Stimulated activated naive B cell treated with anti-CD40 and anti-IgM and Interleukin-4, amounts not matched to agents 10 μg/mL and 1 μg/mL and 100 μg/mL, for 72 hours (primary cell): Measurements from ENCODE around the gene STAT6.
A peak's percentile ranks its signal among the peaks of the same experiment; 100 is the strongest.

Experiments
- ATAC-seq, 2 donors: fragments of 150-1000 bp; cut with Tn5 transposase; replicated peaks; 2 replicates each; pipeline ENCODE4 v1.10.0; 2021; ENCODE audit warnings: moderate library complexity in 1 of 2
- DNase-seq: peaks from one replicate; pipeline ENCODE4 v3.0.0; 2021
- H3K27ac Mint-ChIP-seq: one replicate; pipeline ENCODE4 v1.8.0; 2022; ENCODE audit warnings: mild to moderate bottlenecking, mixed read lengths
- H3K27me3 Mint-ChIP-seq, 2 donors: one replicate each; pipeline ENCODE4 v1.8.0; 2022; ENCODE audit warnings: mixed read lengths in 2 of 2
- H3K36me3 Mint-ChIP-seq, 2 donors: one replicate each; pipeline ENCODE4 v1.8.0; 2022; ENCODE audit warnings: mixed read lengths in 2 of 2, mild to moderate bottlenecking in 1 of 2
- H3K4me1 Mint-ChIP-seq, 2 donors: one replicate each; pipeline ENCODE4 v1.8.0; 2022; ENCODE audit warnings: mixed read lengths in 2 of 2, mild to moderate bottlenecking in 1 of 2
- H3K4me3 Mint-ChIP-seq, 2 donors: one replicate each; pipeline ENCODE4 v1.8.0; 2022; ENCODE audit warnings: mild to moderate bottlenecking in 2 of 2, mixed read lengths in 2 of 2, moderate library complexity in 1 of 2
- H3K9me3 Mint-ChIP-seq, 2 donors: one replicate each; pipeline ENCODE4 v1.8.0; 2022; ENCODE audit warnings: mixed read lengths in 2 of 2, mild to moderate bottlenecking in 1 of 2

Gene STAT6

DNA sequence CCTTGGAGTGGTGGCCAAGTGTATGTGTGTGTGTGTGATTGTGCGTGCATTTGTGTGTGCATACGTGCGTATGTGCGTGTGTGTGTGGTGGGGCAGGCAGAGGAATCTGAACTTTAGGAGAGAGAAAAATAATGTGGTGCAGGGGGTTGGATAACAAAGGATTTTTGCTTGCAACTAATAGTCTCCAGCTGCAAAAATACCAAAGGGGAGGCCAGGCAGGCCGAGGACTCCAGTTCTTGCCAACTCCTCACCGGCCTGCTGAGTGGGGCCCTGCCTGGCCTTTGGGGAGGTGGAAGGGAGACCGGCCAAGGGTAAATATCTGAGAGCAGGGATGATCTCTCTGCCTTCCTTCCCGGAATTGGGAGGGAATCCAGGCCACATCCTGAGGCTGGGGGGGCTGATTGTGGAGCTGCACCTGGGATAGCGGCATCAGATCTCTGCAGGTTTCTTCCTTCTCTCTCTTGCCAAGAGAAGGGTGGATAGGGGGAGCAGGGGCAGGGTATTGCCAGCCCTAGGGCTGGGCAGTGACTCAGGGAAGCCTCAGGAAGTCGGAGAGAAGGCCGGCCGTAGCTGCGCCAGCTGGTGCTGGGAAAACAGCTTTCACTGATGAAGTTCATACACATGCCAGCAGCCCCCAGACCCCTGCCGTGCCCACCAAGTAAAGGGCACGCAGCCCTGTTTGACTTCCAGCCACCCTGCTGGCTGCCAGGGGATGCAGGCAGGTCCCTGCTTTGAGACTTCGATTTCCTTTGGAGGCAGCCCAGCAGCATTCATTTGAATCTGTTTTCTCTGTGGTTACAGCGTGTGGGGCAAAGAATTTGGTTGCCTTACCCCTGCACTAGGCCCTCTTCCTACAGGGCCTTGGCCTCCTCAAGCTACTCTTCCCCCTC, 40.8 kb upstream of the STAT6 start:
- no peak overlapping the region for H3K27ac Mint-ChIP-seq
- DNase-seq, result no peak
- H3K9me3 Mint-ChIP-seq, result peaks cover 0 to under 1% of the 10 kb centered on the region in 2 donors
- no peak for ATAC-seq
- no peaks in the 10 kb centered on the region for H3K36me3 Mint-ChIP-seq
- H3K4me3 Mint-ChIP-seq, result no peak overlapping the region
- H3K27me3 Mint-ChIP-seq, result peaks cover 11 to 14% of the 10 kb centered on the region in 2 donors
- H3K4me1 Mint-ChIP-seq, result peaks cover 0 to 4% of the 10 kb centered on the region in 2 donors

DNA sequence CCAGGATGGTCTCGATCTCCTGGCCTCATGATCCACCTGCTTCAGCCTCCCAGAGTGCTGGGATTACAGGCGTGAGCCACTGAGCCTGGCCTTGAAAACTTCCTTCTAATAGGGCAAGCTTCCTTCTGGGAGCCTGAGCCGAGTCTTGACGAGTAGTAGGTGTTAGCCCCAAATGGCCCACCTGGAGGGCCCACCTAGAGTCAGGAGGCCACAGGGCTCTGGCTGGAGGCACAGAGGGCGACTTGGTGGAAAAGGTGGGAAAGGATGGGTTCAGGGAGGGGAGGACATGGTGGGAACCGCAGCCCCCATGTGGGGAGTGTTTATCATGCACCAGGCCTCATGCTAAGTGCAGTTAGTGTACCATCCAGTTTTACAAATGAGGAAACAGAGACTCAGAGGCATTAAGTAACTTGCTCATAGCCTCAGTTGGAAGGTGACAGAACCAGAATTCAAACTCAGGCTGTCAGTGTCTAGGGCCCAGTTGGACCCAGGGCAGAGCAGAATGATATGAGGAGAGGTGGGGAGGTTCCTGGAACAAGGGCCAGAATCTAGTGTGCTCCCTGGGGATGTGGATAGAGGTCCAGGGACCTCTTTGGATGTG, 39.3 kb upstream of the STAT6 start:
- ATAC-seq (no peak), DNase-seq (no peak)
- no peaks in the 10 kb centered on the region for H3K9me3 Mint-ChIP-seq
- no peaks in the 10 kb centered on the region for H3K36me3 Mint-ChIP-seq
- H3K27me3 Mint-ChIP-seq, result peaks cover 4 to 6% of the 10 kb centered on the region in 2 donors
- peaks cover 0 to 4% of the 10 kb centered on the region in 2 donors for H3K4me1 Mint-ChIP-seq
- H3K4me3 Mint-ChIP-seq, result no peak overlapping the region
- H3K27ac Mint-ChIP-seq, result no peak overlapping the region

DNA sequence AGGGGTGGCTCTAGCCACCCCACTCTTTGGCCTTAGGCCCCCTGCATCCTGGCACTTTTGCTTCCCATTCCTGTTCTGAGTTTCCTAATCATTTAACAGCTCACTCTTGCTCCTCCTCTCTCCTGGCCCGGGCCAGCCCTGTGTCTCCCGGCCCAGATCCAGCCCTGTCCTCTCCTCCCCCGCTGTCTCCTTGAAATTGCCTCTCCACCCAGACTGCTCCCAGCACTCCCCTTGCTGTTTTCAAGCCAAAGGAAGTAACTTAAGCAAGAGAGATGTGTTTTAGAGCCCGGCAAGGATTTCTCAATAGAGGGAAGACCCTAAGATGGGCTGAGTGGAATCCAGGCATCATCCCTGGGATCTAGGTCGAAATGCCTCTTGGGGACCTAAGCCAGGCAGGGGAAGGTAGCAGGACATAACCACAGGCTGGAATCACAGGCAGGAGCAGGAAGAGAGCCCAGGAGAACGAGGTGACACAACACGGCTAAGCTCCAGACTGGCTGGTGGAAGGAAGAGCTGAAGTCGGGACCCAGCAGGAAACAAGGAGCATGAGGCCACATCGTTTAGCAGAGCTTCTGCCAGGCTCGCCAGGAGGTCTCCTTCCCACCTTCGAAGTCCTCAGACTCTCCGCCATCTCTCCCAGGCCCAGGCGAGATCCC, 38.2 kb upstream of the STAT6 start:
- no peak for DNase-seq
- Mint-ChIP-seq H3K27ac (no peak overlapping the region), H3K4me3 (no peak overlapping the region), H3K9me3 (no peaks in the 10 kb centered on the region), H3K27me3 (peaks cover 4 to 6% of the 10 kb centered on the region in 2 donors), H3K36me3 (no peaks in the 10 kb centered on the region), H3K4me1 (peaks cover 0 to under 1% of the 10 kb centered on the region in 2 donors)
- ATAC-seq, result no peak

DNA sequence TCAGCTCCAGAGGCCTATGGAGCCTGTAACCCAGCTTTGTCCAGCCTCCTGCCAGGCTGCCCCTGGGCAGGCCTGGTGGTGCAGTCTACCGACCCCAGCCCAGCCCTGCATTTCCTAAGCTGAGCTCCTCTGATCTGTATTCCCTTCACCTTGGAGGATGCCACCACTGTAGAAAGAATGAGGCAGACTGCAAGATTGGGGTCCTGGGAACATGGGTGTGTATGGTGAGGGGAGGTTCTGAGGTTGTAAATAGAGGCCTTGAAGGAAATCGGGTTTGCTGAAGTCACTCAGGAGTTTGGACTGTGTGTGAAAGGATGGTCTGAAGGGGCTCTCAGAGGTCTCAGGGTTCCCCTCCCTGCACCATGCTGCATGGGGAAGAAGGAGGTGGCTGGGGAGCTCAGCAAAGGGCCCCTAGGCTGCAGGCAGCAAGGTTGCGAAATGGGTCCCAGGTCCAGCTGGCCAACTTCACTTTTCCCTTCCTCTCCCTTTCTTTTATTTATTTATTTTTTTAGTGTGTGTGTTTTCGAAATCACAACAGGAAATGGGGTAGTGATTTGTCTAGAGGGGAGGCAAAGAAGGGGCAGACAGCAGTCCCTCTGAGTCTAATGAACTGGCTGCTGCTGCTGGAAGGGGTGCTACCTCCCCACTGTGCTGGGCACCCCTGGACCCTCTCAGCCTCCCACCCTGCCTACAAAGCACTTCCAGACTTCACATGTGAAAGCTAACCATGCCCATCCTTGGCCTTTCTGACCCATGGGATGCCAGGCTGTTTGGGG, 37.5 kb upstream of the STAT6 start:
- Mint-ChIP-seq H3K27me3 (peaks cover 4 to 6% of the 10 kb centered on the region in 2 donors), H3K4me1 (no peaks in the 10 kb centered on the region), H3K27ac (no peak overlapping the region), H3K4me3 (no peak overlapping the region), H3K36me3 (no peaks in the 10 kb centered on the region), H3K9me3 (no peaks in the 10 kb centered on the region)
- no peak for DNase-seq
- no peak for ATAC-seq

DNA sequence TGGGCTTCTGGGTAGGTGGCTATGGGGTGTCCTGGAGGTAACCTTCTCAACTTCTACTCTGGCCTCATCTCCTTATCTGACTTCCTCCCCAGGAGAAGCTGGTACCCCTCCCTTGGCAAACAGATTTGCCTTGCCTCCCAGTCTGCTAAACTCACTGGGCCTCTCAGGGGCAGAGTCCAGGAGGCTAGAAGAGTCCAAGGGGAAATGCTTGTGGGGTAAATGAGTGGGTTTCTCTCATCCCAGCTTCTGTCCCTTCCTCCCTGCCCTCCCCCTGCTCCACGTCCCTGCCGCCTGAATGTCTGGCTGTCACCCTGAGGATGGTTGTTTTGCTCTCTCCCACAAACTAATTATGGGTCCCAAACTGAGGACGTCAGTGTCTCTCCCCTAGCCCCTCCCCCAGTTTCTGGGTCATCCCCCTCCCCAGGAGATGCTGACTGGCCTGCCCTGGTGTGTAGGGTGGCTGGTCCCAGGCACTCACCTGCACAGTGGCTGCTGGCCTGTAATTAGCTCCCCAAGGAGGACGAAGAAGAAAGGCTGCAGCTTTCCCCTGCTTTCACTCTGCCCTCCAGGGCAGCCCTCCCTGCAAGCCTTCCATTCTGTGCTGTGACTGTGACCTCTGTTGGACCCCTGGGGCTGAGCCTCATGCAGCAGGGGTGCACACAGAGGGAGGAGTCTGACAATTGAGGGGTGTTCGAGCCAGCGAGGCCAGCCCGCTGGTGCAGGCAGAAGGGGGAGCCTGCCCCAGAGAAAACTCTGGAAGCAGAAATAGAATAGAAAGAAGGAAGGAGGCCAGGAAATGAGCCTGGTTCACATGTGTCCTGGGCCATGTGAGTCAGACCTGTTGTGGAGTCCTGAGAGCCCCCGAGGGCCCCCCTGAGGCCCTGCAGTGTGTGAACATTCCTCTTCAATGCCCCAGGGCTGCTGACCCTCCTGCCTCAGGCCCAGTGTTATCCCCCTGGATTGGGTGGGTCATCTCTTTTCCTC, 36.1 kb upstream of the STAT6 start, which contains the start of gene LRP1-AS:
Gene LRP1-AS (minus strand): TSS at position 659 of the 984 bp plus-strand sequence.
- H3K4me3 Mint-ChIP-seq, result no peak within 1 kb of the TSS
- no peak within 1 kb of the TSS for H3K27ac Mint-ChIP-seq
- no peaks in the 10 kb centered on the region for H3K27me3 Mint-ChIP-seq
- no peaks in the 10 kb centered on the region for H3K4me1 Mint-ChIP-seq
- ATAC-seq (no peak), DNase-seq (no peak)
- H3K9me3 Mint-ChIP-seq, result no peaks in the 10 kb centered on the region
- H3K36me3 Mint-ChIP-seq, result no peaks in the 10 kb centered on the region

DNA sequence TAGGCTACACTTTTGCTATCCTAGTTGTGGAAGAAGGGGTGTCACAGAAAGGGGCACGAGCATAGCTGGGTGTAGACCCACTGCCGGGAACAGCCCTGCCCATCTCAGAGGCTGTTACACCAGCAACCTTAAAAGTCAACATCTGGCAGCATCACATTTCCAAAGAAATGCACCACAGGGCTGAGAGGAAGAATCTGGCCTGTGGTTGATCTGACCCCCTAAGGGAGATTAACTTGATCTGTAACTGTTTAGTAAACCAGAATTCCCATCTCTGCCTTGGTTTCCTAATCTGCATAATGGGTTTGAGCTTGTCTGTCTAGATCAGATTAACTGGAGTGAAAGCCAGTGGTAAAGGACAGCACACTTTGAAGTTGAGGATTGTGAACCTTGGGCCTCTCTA, 34.9 kb upstream of the STAT6 start:
- no peak overlapping the region for H3K4me3 Mint-ChIP-seq
- ATAC-seq (no peak), DNase-seq (no peak)
- no peak overlapping the region for H3K27ac Mint-ChIP-seq
- H3K9me3 Mint-ChIP-seq, result no peaks in the 10 kb centered on the region
- H3K36me3 Mint-ChIP-seq, result no peaks in the 10 kb centered on the region
- H3K4me1 Mint-ChIP-seq, result no peaks in the 10 kb centered on the region
- no peaks in the 10 kb centered on the region for H3K27me3 Mint-ChIP-seq

DNA sequence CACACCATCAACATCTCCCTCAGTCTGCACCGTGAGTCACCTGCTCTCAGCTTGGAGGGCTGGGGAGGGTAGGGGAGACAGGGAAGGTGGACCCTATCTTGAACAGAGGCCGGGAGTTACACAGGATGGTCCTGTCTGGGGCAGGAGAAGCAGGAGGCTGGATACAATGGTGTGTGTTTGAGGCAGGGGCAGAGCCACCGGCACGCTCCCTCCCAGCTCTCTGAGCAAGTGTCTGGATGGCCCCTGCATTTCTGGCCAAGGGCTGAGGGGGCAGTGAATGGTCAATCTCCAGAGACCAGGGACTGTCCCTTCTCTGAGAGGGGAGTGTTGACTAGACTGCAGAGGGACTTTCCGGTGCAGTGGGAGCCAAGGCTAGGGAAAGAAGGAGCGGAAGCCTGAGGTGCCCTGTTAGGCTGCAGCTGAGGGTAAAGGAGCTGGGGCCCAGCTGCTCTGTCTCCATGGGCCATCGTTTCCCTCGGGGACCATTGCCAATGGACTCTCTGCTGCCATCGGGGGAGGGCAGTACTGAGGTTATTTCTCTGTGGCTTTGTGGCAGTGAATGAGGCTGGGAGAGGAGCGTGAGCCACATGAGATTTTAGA, 34.4 kb upstream of the STAT6 start:
- no peak for DNase-seq
- H3K27ac Mint-ChIP-seq, result no peak overlapping the region
- H3K4me1 Mint-ChIP-seq, result no peaks in the 10 kb centered on the region

DNA sequence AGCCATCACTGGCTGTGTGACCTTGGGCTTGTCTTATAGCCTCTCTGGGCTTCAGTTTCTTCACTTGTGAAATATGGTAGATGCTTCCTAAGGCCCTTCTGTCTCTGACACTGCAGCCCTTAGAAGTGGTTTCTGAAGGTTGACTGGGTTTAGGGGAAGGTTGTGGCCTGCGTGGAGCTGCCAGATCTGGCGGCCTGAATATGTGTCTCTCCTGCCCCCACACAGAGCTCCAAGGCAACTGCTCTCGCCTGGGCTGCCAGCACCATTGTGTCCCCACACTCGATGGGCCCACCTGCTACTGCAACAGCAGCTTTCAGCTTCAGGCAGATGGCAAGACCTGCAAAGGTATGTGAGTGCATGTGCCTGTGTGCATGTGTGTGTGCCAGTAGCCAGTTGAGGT, 32.3 kb upstream of the STAT6 start:
- no peaks in the 10 kb centered on the region for H3K9me3 Mint-ChIP-seq
- H3K27ac Mint-ChIP-seq, result no peak overlapping the region
- H3K4me3 Mint-ChIP-seq, result no peak overlapping the region
- DNase-seq (no peak), ATAC-seq (no peak)
- H3K4me1 Mint-ChIP-seq, result no peaks in the 10 kb centered on the region
- peaks cover 4 to 9% of the 10 kb centered on the region in 2 donors for H3K27me3 Mint-ChIP-seq
- no peaks in the 10 kb centered on the region for H3K36me3 Mint-ChIP-seq

More for the DNA sequence above, 34.4 kb upstream of the STAT6 start:
- Mint-ChIP-seq H3K9me3 (no peaks in the 10 kb centered on the region), H3K36me3 (no peaks in the 10 kb centered on the region), H3K27me3 (no peaks in the 10 kb centered on the region), H3K4me3 (no peak overlapping the region)
- ATAC-seq, result no peak

DNA sequence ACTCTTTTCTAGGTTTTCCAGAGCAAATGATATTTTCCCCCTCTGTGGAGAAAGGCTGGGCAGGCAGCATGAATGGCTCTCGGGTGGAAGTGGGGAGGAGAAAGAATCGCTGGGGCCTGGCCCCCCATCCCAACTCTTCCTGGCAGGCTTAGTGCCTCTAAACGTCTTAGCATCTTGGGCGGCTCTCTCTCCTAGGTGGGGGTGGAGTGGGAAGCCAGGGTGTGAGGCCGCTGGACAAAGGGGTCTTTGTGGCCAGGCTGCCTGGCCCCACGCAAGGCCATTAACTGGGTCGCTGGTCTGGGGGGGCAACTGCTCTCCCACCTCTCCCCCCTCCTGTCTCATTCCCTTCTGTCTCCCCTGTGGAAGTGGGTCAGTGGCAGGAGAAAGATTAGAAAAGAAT, 31.6 kb upstream of the STAT6 start:
- ATAC-seq (no peak), DNase-seq (no peak)
- H3K4me3 Mint-ChIP-seq, result no peak overlapping the region
- no peaks in the 10 kb centered on the region for H3K4me1 Mint-ChIP-seq
- no peaks in the 10 kb centered on the region for H3K9me3 Mint-ChIP-seq
- no peak overlapping the region for H3K27ac Mint-ChIP-seq
- H3K36me3 Mint-ChIP-seq, result no peaks in the 10 kb centered on the region
- H3K27me3 Mint-ChIP-seq, result peaks cover 4 to 9% of the 10 kb centered on the region in 2 donors

DNA sequence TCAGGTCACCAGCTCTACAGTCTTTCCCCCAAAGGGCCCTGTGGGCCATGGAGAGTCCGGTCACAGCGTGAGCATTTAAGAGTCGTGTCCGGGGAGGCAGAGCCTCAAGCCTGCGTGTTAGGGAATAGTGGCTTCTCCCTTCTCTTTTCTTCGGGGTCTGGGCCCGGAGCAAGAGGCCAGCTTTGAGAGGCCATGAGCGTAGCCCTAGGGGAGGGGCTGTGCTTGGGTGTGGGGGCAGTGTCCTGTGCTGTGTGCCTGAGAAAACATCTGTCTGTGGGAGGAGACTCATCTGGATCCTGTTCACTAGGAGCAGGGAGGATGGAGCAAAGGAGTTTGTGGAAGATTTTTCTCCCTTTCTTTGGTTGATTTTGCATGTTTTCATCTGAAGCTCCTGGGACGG, 31.0 kb upstream of the STAT6 start:
- Mint-ChIP-seq H3K27me3 (peaks cover 4 to 9% of the 10 kb centered on the region in 2 donors), H3K4me1 (no peaks in the 10 kb centered on the region), H3K9me3 (no peaks in the 10 kb centered on the region), H3K36me3 (no peaks in the 10 kb centered on the region), H3K4me3 (no peak overlapping the region), H3K27ac (no peak overlapping the region)
- no peak for DNase-seq
- no peak for ATAC-seq

DNA sequence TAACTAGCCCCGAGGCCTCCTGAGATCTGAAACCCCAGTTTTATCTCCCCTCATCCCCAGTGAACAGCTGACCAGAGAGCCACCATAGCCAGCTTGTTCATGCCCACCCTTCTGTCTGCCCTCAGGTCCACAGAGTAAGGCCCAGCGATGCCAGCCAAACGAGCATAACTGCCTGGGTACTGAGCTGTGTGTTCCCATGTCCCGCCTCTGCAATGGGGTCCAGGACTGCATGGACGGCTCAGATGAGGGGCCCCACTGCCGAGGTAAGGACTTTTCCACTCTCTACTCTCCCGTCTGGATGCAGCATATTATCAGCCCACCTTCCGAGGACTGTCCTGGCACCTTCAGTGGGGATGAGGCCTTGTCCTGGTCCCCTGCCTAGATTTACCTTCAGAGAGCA, 30.1 kb upstream of the STAT6 start:
- ATAC-seq, result no peak
- no peak overlapping the region for H3K27ac Mint-ChIP-seq
- H3K4me3 Mint-ChIP-seq, result no peak overlapping the region

DNA sequence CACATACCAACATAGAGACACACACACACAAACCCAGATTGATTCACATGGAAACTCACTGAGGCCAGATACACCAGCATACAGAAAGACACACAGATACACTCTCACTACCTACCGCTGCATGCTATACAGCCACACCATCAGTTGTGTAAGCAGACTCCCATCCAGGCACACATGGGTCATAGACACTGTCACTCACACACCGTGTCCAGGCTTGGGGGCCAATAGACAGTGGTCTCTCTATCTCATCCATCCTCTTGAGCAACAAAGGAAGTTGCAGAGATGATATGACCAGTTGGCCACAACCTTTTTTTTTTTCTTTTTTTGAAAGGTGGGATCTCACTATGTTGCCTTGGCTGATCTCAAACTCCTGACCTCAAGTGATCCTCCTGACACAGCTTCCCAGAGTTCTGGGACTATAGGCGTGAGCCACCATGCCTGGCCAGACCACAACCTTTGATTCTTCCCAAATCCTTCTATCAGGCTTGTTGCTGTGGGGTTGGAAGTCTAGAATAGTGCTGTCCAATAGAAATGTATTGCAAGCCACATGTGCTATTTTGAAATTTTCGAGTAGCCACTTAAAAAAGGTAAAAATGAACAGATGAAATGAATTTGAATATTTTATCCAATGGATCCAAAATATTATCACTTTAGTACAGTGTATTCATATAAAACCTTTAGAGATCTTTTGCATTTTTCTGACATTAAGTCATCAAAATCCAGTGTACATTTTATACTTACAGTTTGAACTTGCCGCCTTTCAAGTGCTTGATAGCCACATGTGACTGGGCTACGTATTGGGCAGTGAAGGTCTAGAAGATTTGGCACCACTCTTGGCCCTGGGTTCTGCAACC, 28.9 kb upstream of the STAT6 start:
- Mint-ChIP-seq H3K27me3 (peaks cover 4 to 9% of the 10 kb centered on the region in 2 donors), H3K9me3 (no peaks in the 10 kb centered on the region), H3K36me3 (no peaks in the 10 kb centered on the region), H3K27ac (peak overlapping the region; percentile 68), H3K4me1 (no peaks in the 10 kb centered on the region), H3K4me3 (no peak overlapping the region)
- DNase-seq (no peak), ATAC-seq (no peak)

More for the DNA sequence above, 30.1 kb upstream of the STAT6 start:
- H3K4me1 Mint-ChIP-seq, result no peaks in the 10 kb centered on the region
- DNase-seq, result no peak
- no peaks in the 10 kb centered on the region for H3K9me3 Mint-ChIP-seq
- H3K27me3 Mint-ChIP-seq, result peaks cover 4 to 9% of the 10 kb centered on the region in 2 donors
- no peaks in the 10 kb centered on the region for H3K36me3 Mint-ChIP-seq
